ENCODE measurements around the gene ADRB1. TPM values are rescaled to one million over a fixed set of nuclear protein-coding genes. Genes with fewer than 3 reads are reported as not detected.

The ADRB1 gene
- total RNA-seq, 1 donor from 2014 or later: not detected

DNA sequence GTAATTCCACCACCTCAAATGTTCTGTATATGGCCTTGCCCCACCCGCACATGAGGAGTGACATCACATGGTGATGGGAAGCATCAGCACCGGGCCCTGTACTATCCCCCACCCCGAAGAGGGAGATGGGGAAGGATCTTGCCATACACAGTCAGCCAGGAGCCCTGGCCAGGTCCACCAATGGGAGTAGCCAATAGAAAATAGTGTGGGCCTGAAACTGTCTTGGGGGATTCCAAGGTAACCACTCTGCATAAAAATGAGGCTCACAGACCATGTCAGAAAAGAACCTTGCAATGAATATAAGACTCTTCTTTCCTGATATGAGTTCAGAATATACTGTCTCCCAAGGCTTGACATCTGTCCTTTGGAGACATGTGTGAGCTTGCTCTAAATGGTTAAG, 51.1 kb downstream of the ADRB1 start:
- peaks cover 46% of the 10 kb centered on the region for H3K27me3 Mint-ChIP-seq (ENCODE audit: low read depth)
- peaks cover 29% of the 10 kb centered on the region for H3K4me1 Mint-ChIP-seq (ENCODE audit: low read depth)
- H3K36me3 Mint-ChIP-seq (ENCODE audit: low read depth): no peaks in the 10 kb centered on the region
- H3K9me3 Mint-ChIP-seq: peaks cover 4% of the 10 kb centered on the region
- H3K4me3 Mint-ChIP-seq (ENCODE audit: low read depth): no peak overlapping the region
- H3K27ac Mint-ChIP-seq: no peak overlapping the region
- no peak for DNase-seq (ENCODE audit: low spot score)
- intact Hi-C loops (cut with micrococcal nuclease): no loop called here

DNA sequence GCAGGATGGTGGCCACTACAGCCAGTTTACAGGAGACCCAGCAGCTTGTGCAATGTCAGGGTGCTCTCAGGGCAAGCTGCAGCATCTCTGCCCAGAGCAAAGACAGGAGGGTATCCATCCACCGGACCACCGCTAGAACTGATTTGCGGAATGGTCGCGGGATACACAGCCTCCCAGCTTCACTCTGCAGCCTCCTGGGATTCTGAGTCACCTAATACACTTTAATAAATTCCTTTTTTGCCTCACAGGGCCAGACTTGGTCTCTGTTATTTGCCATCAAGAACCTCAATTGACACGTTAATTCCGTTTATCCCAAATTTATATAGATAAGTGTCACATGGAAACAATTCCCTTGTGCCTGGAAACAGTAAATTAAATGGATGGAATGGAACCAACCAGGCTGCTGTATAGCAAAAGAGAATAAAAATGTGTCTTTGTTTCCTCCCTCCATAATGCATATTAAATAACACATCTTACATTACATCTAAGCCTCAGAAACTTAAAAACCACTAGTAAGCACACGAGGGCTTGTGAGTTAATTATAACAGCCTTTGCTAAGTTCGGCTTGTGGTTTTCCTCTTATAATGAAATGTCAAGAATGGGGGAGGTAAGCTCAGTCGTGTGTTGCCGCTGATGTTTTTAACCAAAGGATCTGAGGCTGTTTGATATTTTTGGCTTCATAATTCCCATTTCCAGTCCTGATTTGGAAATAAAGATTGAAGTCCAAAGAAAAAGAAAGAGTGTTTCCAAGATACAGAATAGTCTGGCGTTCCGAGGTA, 52.1 kb downstream of the ADRB1 start:
- Mint-ChIP-seq H3K4me1 (ENCODE audit: low read depth) (peaks cover 38% of the 10 kb centered on the region), H3K27ac (no peak overlapping the region), H3K9me3 (peaks cover 4% of the 10 kb centered on the region), H3K27me3 (ENCODE audit: low read depth) (peaks cover 54% of the 10 kb centered on the region), H3K4me3 (ENCODE audit: low read depth) (no peak overlapping the region), H3K36me3 (ENCODE audit: low read depth) (no peaks in the 10 kb centered on the region)
- intact Hi-C loops (cut with micrococcal nuclease): loop anchor here (1.0 kb wide), 1 partner anchor 11 kb away; no protein-coding TSS in a partner anchor
- DNase-seq (ENCODE audit: low spot score): no peak

Other genes starting within 250 kb of the ADRB1 start
- gene DCLRE1A, start 189.8 kb upstream of the ADRB1 start, total RNA-seq: 14.1 and 15.2 TPM in 2 replicates
- 25.9 and 26.0 TPM in 2 replicates for gene NHLRC2, start 189.2 kb upstream of the ADRB1 start, total RNA-seq
- gene CCDC186, start 130.3 kb downstream of the ADRB1 start, total RNA-seq: 11.3 and 13.9 TPM in 2 replicates
- 0.11 and 0.30 TPM in 2 replicates for gene TDRD1, start 135.5 kb downstream of the ADRB1 start, total RNA-seq
- gene VWA2, start 195.4 kb downstream of the ADRB1 start, total RNA-seq: not detected in 2 replicates